Effector memory CD8-positive, alpha-beta T cell (primary cell): ENCODE data around the gene SPEF2.
"Not testable (repeated sequence)": the region's sequence is repeated elsewhere in the genome, so short reads cannot be mapped to it uniquely, and the experiment has no call there.

ENCODE experiments used
- ATAC-seq: fragments of 150-1000 bp; cut with Tn5 transposase; replicated peaks from 2 replicates; pipeline ENCODE4 v1.10.0; 2021; ENCODE audit warnings: mild to moderate bottlenecking, moderate library complexity
- DNase-seq, 3 experiments: peaks; one replicate each; pipeline ENCODE4 v3.0.0; 2021
- H3K27ac Mint-ChIP-seq, 2 donors: one replicate each; pipeline ENCODE4 v1.8.0; 2022; ENCODE audit warnings: mild to moderate bottlenecking in 2 of 2, mixed read lengths in 2 of 2, moderate library complexity in 2 of 2
- H3K27me3 Mint-ChIP-seq, 2 donors: one replicate each; pipeline ENCODE4 v1.8.0; 2022; ENCODE audit warnings: mixed read lengths in 2 of 2
- H3K36me3 Mint-ChIP-seq: one replicate; pipeline ENCODE4 v1.8.0; 2022; ENCODE audit warnings: mild to moderate bottlenecking, moderate library complexity, mixed read lengths; ENCODE audit not compliant: insufficient read depth
- H3K4me1 Mint-ChIP-seq, 2 donors: one replicate each; pipeline ENCODE4 v1.8.0; 2022; ENCODE audit warnings: low read depth in 2 of 2, mixed read lengths in 2 of 2
- H3K4me3 Mint-ChIP-seq, 2 donors: one replicate each; pipeline ENCODE4 v1.8.0; 2022; ENCODE audit warnings: mild to moderate bottlenecking in 2 of 2, mixed read lengths in 2 of 2, moderate library complexity in 2 of 2
- H3K9me3 Mint-ChIP-seq, 2 donors: one replicate each; pipeline ENCODE4 v1.8.0; 2022; ENCODE audit warnings: mixed read lengths in 2 of 2

Gene SPEF2

GRCh38 chr5:35828082-35828598, 210.5 kb downstream of the SPEF2 start:
- no peak overlapping the region for H3K4me3 Mint-ChIP-seq
- ATAC-seq (no peak), DNase-seq (no peak)
- H3K9me3 Mint-ChIP-seq = no peaks in the 10 kb centered on the region
- H3K4me1 Mint-ChIP-seq = peaks cover 51 to 52% of the 10 kb centered on the region in 2 donors
- peak overlapping the region; percentile 12 to 23 for H3K27ac Mint-ChIP-seq
- peaks cover 8% of the 10 kb centered on the region for H3K36me3 Mint-ChIP-seq
- H3K27me3 Mint-ChIP-seq = no peaks in the 10 kb centered on the region

GRCh38 chr5:35830587-35830986, 212.9 kb downstream of the SPEF2 start:
- peak; percentile 87 for ATAC-seq
- peak in 1 of 3 experiments; percentile 30 for DNase-seq
- H3K27ac Mint-ChIP-seq = peak overlapping the region; percentile 17 to 47

GRCh38 chr5:35832762-35833161, 215.1 kb downstream of the SPEF2 start:
- no peak for DNase-seq
- H3K36me3 Mint-ChIP-seq = peaks cover 9% of the 10 kb centered on the region
- ATAC-seq = peak; percentile 9
- H3K4me1 Mint-ChIP-seq = peaks cover 43 to 45% of the 10 kb centered on the region in 2 donors
- H3K9me3 Mint-ChIP-seq = no peaks in the 10 kb centered on the region
- peak overlapping the region; percentile 58 to 60 for H3K4me3 Mint-ChIP-seq
- peak overlapping the region; percentile 57 to 91 for H3K27ac Mint-ChIP-seq
- H3K27me3 Mint-ChIP-seq = no peaks in the 10 kb centered on the region

More at GRCh38 chr5:35830587-35830986, 212.9 kb downstream of the SPEF2 start:
- no peaks in the 10 kb centered on the region for H3K9me3 Mint-ChIP-seq
- peak overlapping the region; percentile 7 to 49 for H3K4me3 Mint-ChIP-seq
- H3K27me3 Mint-ChIP-seq = no peaks in the 10 kb centered on the region
- H3K4me1 Mint-ChIP-seq = peaks cover 51 to 53% of the 10 kb centered on the region in 2 donors
- peaks cover 12% of the 10 kb centered on the region for H3K36me3 Mint-ChIP-seq

GRCh38 chr5:35833224-35833623, 215.6 kb downstream of the SPEF2 start:
- H3K27me3 Mint-ChIP-seq = no peaks in the 10 kb centered on the region
- peak overlapping the region; percentile 58 to 60 for H3K4me3 Mint-ChIP-seq
- peak overlapping the region; percentile 57 to 91 for H3K27ac Mint-ChIP-seq
- ATAC-seq = peak; percentile 21
- H3K4me1 Mint-ChIP-seq = peaks cover 44 to 48% of the 10 kb centered on the region in 2 donors
- peaks cover 9% of the 10 kb centered on the region for H3K36me3 Mint-ChIP-seq
- no peak for DNase-seq
- H3K9me3 Mint-ChIP-seq = no peaks in the 10 kb centered on the region

- Mint-ChIP-seq H3K4me1 (peaks cover 44 to 53% of the 10 kb centered on the region in 2 donors), H3K36me3 (peaks cover 6% of the 10 kb centered on the region), H3K27me3 (no peaks in the 10 kb centered on the region), H3K4me3 (peak overlapping the region; percentile 51 to 63), H3K9me3 (no peaks in the 10 kb centered on the region), H3K27ac (peak overlapping the region; percentile 88 to 94)
- ATAC-seq (no peak), DNase-seq (no peak)
Observed at GRCh38 chr5:35835796-35836742, 218.4 kb downstream of the SPEF2 start.

- H3K27me3 Mint-ChIP-seq = no peaks in the 10 kb centered on the region
- H3K4me3 Mint-ChIP-seq = peak overlapping the region; percentile 55 to 56
- ATAC-seq = no peak
- DNase-seq = no peak
- peaks cover 25 to 35% of the 10 kb centered on the region in 2 donors for H3K4me1 Mint-ChIP-seq
- H3K36me3 Mint-ChIP-seq = peaks cover 6% of the 10 kb centered on the region
- no peaks in the 10 kb centered on the region for H3K9me3 Mint-ChIP-seq
- H3K27ac Mint-ChIP-seq = peak overlapping the region in 1 of 2 donors; percentile 94
Observed at GRCh38 chr5:35838370-35839042, 220.8 kb downstream of the SPEF2 start.

GRCh38 chr5:35842856-35843255, 225.2 kb downstream of the SPEF2 start:
- DNase-seq (no peak), ATAC-seq (no peak)
- H3K27ac Mint-ChIP-seq = no peak overlapping the region
- H3K4me1 Mint-ChIP-seq = peaks cover 9 to 13% of the 10 kb centered on the region in 2 donors
- H3K36me3 Mint-ChIP-seq = peaks cover 2% of the 10 kb centered on the region
- peaks cover 0 to 6% of the 10 kb centered on the region in 2 donors for H3K9me3 Mint-ChIP-seq
- no peak overlapping the region for H3K4me3 Mint-ChIP-seq
- H3K27me3 Mint-ChIP-seq = no peaks in the 10 kb centered on the region

GRCh38 chr5:35845508-35845907, 227.8 kb downstream of the SPEF2 start:
- not testable (repeated sequence) for H3K4me1 Mint-ChIP-seq, H3K36me3 Mint-ChIP-seq, DNase-seq, H3K9me3 Mint-ChIP-seq, ATAC-seq, H3K27ac Mint-ChIP-seq, H3K4me3 Mint-ChIP-seq, H3K27me3 Mint-ChIP-seq

GRCh38 chr5:35847491-35847890, 229.8 kb downstream of the SPEF2 start:
- Mint-ChIP-seq H3K36me3 (peaks cover 9% of the 10 kb centered on the region), H3K9me3 (peaks cover 0 to 6% of the 10 kb centered on the region in 2 donors), H3K27me3 (no peaks in the 10 kb centered on the region), H3K4me1 (peaks cover 8 to 16% of the 10 kb centered on the region in 2 donors), H3K27ac (no peak overlapping the region), H3K4me3 (no peak overlapping the region)
- no peak for ATAC-seq
- DNase-seq = no peak

GRCh38 chr5:35847961-35848360, 230.3 kb downstream of the SPEF2 start:
- H3K27ac Mint-ChIP-seq = no peak overlapping the region
- DNase-seq (no peak), ATAC-seq (no peak)
- H3K4me1 Mint-ChIP-seq = peaks cover 13 to 16% of the 10 kb centered on the region in 2 donors
- H3K36me3 Mint-ChIP-seq = peaks cover 12% of the 10 kb centered on the region
- no peak overlapping the region for H3K4me3 Mint-ChIP-seq
- no peaks in the 10 kb centered on the region for H3K27me3 Mint-ChIP-seq
- H3K9me3 Mint-ChIP-seq = peaks cover 0 to 6% of the 10 kb centered on the region in 2 donors

GRCh38 chr5:35849860-35850259, 232.2 kb downstream of the SPEF2 start:
- ATAC-seq (no peak), DNase-seq (no peak)
- H3K36me3 Mint-ChIP-seq = peaks cover 31% of the 10 kb centered on the region
- H3K27ac Mint-ChIP-seq = no peak overlapping the region
- peaks cover 29 to 34% of the 10 kb centered on the region in 2 donors for H3K4me1 Mint-ChIP-seq
- peaks cover 0 to 3% of the 10 kb centered on the region in 2 donors for H3K9me3 Mint-ChIP-seq
- no peak overlapping the region for H3K4me3 Mint-ChIP-seq
- H3K27me3 Mint-ChIP-seq = no peaks in the 10 kb centered on the region

- H3K36me3 Mint-ChIP-seq = peaks cover 38% of the 10 kb centered on the region
- peak overlapping the region; percentile 31 to 100 for H3K27ac Mint-ChIP-seq
- DNase-seq (no peak), ATAC-seq (no peak)
- H3K27me3 Mint-ChIP-seq = no peaks in the 10 kb centered on the region
- no peaks in the 10 kb centered on the region for H3K9me3 Mint-ChIP-seq
- peak overlapping the region; percentile 10 to 74 for H3K4me3 Mint-ChIP-seq
- peaks cover 39 to 41% of the 10 kb centered on the region in 2 donors for H3K4me1 Mint-ChIP-seq
Observed at GRCh38 chr5:35850967-35851680, 233.5 kb downstream of the SPEF2 start.
